IMR-90 (cell line): ENCODE data around the gene TSSK2. TPM values are rescaled to one million over a fixed set of nuclear protein-coding genes. Genes with fewer than 3 reads are reported as not detected.

ENCODE experiments used
- ATAC-seq: fragments of 200-7000 bp; cut with Tn5 transposase; 2 replicates; pipeline ENCODE4 v1.9.1; 2020; ENCODE audit warnings: low read depth, mild to moderate bottlenecking, moderate library complexity
- BruUV-seq: library from RNA; stranded (reverse); fragments of 400-500 nt; replicated peaks from 2 replicates; lab custom pipeline; 2021; lab: Mats Ljungman, UMichigan
- CTCF ChIA-PET: fragments of 300-600 bp; formaldehyde crosslinking; extraction: SDS; loops from one replicate; lab custom pipeline; 2021; ENCODE audit warnings: antibody characterized with exemption; lab: Yijun Ruan, JAX
- POLR2A ChIA-PET: fragments of 300-600 bp; sonication (Branson Sonifier 250); formaldehyde crosslinking; loops from one replicate; lab custom pipeline; 2022; ENCODE audit warnings: antibody characterized with exemption; ENCODE audit not compliant: unreplicated experiment; lab: Charles Lee
- DNase-seq: peaks from one replicate; pipeline ENCODE4 v3.0.0; 2013
- H2AFZ ChIP-seq: replicated peaks from 2 replicates; pipeline ENCODE3; 2013; ENCODE audit warnings: low read length, mild to moderate bottlenecking; ENCODE audit not compliant: poor library complexity
- H2AK5ac ChIP-seq: 2 replicates; pipeline ENCODE4 v1.6.1; 2013; ENCODE audit warnings: low read depth, low read length, inconsistent platforms
- H2AK9ac ChIP-seq: replicated peaks from 2 replicates; pipeline ENCODE3; 2013; ENCODE audit warnings: mild to moderate bottlenecking, low read depth, low read length, moderate library complexity; ENCODE audit not compliant: poor library complexity
- H2BK120ac ChIP-seq: 2 replicates; pipeline ENCODE4 v1.6.1; 2013; ENCODE audit warnings: low read depth, low read length, inconsistent platforms
- H2BK15ac ChIP-seq: 3 replicates; pipeline ENCODE4 v1.6.1; 2013; ENCODE audit warnings: low read depth, low read length, inconsistent platforms
- H2BK20ac ChIP-seq: 2 replicates; pipeline ENCODE4 v1.6.1; 2013; ENCODE audit warnings: low read depth, mild to moderate bottlenecking, inconsistent platforms, low read length, moderate library complexity
- H2BK5ac ChIP-seq: 2 replicates; pipeline ENCODE4 v1.6.1; 2013; ENCODE audit warnings: mild to moderate bottlenecking, low read depth, low read length, inconsistent platforms; ENCODE audit not compliant: poor library complexity, severe bottlenecking
- H3K14ac ChIP-seq: replicated peaks from 2 replicates; pipeline ENCODE4 v1.6.1; 2013; ENCODE audit warnings: low read depth, low read length, inconsistent platforms
- H3K18ac ChIP-seq: 2 replicates; pipeline ENCODE4 v1.6.1; 2013; ENCODE audit warnings: low read depth, low read length, control low read depth
- H3K23ac ChIP-seq: 2 replicates; pipeline ENCODE4 v1.6.1; 2013; ENCODE audit warnings: low read depth, low read length, inconsistent platforms
- H3K27ac ChIP-seq: 2 replicates; pipeline ENCODE4 v1.5.1; 2013; ENCODE audit warnings: mild to moderate bottlenecking, control low read depth, low read length; ENCODE audit not compliant: insufficient read depth
- H3K27me3 ChIP-seq: 2 replicates; pipeline ENCODE4 v1.6.1; 2013; ENCODE audit warnings: low read length; ENCODE audit not compliant: control insufficient read depth, insufficient read depth
- H3K36me3 ChIP-seq: 2 replicates; pipeline ENCODE4 v1.6.1; 2013; ENCODE audit warnings: low read length, mixed read lengths; ENCODE audit not compliant: control insufficient read depth, insufficient read depth
- H3K4ac ChIP-seq: 2 replicates; pipeline ENCODE4 v1.6.1; 2013; ENCODE audit warnings: low read depth, low read length, inconsistent platforms
- H3K4me1 ChIP-seq: 2 replicates; pipeline ENCODE4 v1.6.1; 2013; ENCODE audit warnings: low read length, mixed read lengths; ENCODE audit not compliant: control insufficient read depth, insufficient read depth
- H3K4me2 ChIP-seq: 2 replicates; pipeline ENCODE4 v1.6.1; 2013; ENCODE audit warnings: low read depth, mild to moderate bottlenecking, control low read depth, low read length, moderate library complexity
- H3K4me3 ChIP-seq: 2 replicates; pipeline ENCODE4 v1.5.1; 2013; ENCODE audit warnings: low read depth, mild to moderate bottlenecking, control low read depth, low read length, moderate library complexity; ENCODE audit not compliant: insufficient read depth
- H3K56ac ChIP-seq: 2 replicates; pipeline ENCODE4 v1.6.1; 2013; ENCODE audit warnings: low read length, inconsistent platforms; ENCODE audit not compliant: insufficient read depth; ENCODE audit errors: extremely low read depth
- H3K79me1 ChIP-seq, 2 experiments: 2 replicates each; pipeline ENCODE4 v1.6.1; 2013; ENCODE audit warnings: low read length in 2 of 2, inconsistent platforms in 1 of 2, low read depth in 1 of 2
- H3K9ac ChIP-seq: 2 replicates; pipeline ENCODE4 v1.6.1; 2013; ENCODE audit warnings: low read depth, low read length, control low read depth
- H3K9me1 ChIP-seq: 2 replicates; pipeline ENCODE4 v1.6.1; 2013; ENCODE audit warnings: low read length, inconsistent platforms; ENCODE audit not compliant: insufficient read depth
- H3K9me3 ChIP-seq: 2 replicates; pipeline ENCODE4 v1.6.1; 2013; ENCODE audit warnings: low read length; ENCODE audit not compliant: control insufficient read depth, insufficient read depth
- H4K20me1 ChIP-seq: 2 replicates; pipeline ENCODE4 v1.6.1; 2013; ENCODE audit warnings: low read length, inconsistent platforms; ENCODE audit not compliant: insufficient read depth
- H4K5ac ChIP-seq: 2 replicates; pipeline ENCODE4 v1.6.1; 2013; ENCODE audit warnings: mild to moderate bottlenecking, low read depth, low read length, control low read depth
- H4K8ac ChIP-seq, 2 experiments: 2 replicates each; pipeline ENCODE4 v1.6.1; 2013; ENCODE audit warnings: low read depth in 2 of 2, low read length in 2 of 2, control low read depth in 1 of 2, inconsistent platforms in 1 of 2
- H4K91ac ChIP-seq: 2 replicates; pipeline ENCODE4 v1.6.1; 2013; ENCODE audit warnings: low read depth, low read length, inconsistent platforms; ENCODE audit not compliant: insufficient read depth
- CHD1 ChIP-seq: IDR thresholded peaks from 2 replicates; pipeline ENCODE4 v1.6.1; 2012; ENCODE audit warnings: low read depth, low read length, improper control_type of control experiment
- MAFK ChIP-seq: IDR thresholded peaks from 2 replicates; pipeline ENCODE4 v1.6.1; 2012; ENCODE audit warnings: low read depth, low read length, improper control_type of control experiment
- MXI1 ChIP-seq: IDR thresholded peaks from 2 replicates; pipeline ENCODE4 v1.6.1; 2012; ENCODE audit warnings: low read depth, mild to moderate bottlenecking, low read length, moderate library complexity, borderline replicate concordance
- RAD21 ChIP-seq: IDR thresholded peaks from 2 replicates; pipeline ENCODE4 v1.6.1; 2012; ENCODE audit warnings: low read length, improper control_type of control experiment
- SMC3 ChIP-seq: fragments of 150-350 bp; IDR thresholded peaks from 2 replicates; pipeline ENCODE4 v1.6.1; 2016; ENCODE audit warnings: low read depth, mild to moderate bottlenecking, antibody characterized with exemption, low read length, moderate library complexity
- WGBS, 2 experiments: methylation state at CpG; one replicate each; pipeline versions ENCODE4 v1.1.5 to v1.1.7; 2013; ENCODE audit warnings: missing lambda C conversion rate in 2 of 2; ENCODE audit not compliant: insufficient read length in 1 of 2; ENCODE audit errors: extremely low coverage in 2 of 2; 5-methylcytosine and 5-hydroxymethylcytosine counted together
- dilution Hi-C: fragments of 300-500 bp; cut with HindIII; formaldehyde crosslinking; loops from one replicate; pipeline ENCODE4 v1.14.3; 2018; ENCODE audit warnings: low sequenced_read_pairs; ENCODE audit not compliant: unreplicated experiment
- in situ Hi-C: fragments of 300-500 bp; cut with MboI; formaldehyde crosslinking; loops from 3 replicates; pipeline ENCODE4 v1.14.3; 2019; ENCODE audit warnings: low sequenced_read_pairs, inconsistent platforms, mixed read lengths
- intact Hi-C: fragments of 100-400 bp; cut with micrococcal nuclease; formaldehyde crosslinking; loops from 2 replicates; pipeline ENCODE4 v1.10.0; 2022
- polyA plus RNA-seq, 3 experiments: library from polyadenylated mRNA; depleted of rRNA; stranded (reverse); fragments of >200 nt; gene quantifications; 2 replicates each; pipeline ENCODE4 v1.2.3, GENCODE V29; 2012; ENCODE audit warnings: low replicate concordance in 1 of 3
- total RNA-seq: library from RNA; depleted of rRNA; stranded (reverse); fragments of >200 nt; gene quantifications from 2 replicates; pipeline ENCODE4 v1.2.3, GENCODE V29; 2012

The TSSK2 gene
- total and polyA plus RNA-seq, 2 of the 4 experiments (the other 2 are of a cell fraction): not detected

DNA sequence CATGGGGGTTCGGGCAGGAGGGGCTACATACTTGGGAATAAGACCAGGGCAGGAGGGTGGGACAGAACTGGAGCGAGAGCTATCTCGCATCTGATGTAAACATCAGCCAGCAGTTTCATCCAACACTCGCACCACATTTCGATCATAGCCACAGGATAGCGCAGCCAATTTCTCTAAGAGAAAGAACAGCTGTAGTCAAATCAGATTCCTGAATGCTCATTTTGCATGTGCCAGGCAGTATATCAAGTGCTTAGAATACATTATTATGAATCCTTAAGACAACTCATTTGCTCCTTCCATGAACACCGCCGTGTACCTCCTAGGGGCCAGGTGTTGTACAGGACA, 23.4 kb upstream of the TSSK2 start:
- H3K9me3 ChIP-seq: no peaks in the 10 kb centered on the region
- peaks cover 29% of the 10 kb centered on the region for H3K9me1 ChIP-seq
- H3K4me2 ChIP-seq: no peak overlapping the region
- H3K36me3 ChIP-seq: no peaks in the 10 kb centered on the region
- no CpG with 5 or more reads among the region's 8 CpGs for WGBS, 2 experiments
- no peak overlapping the region for H3K4me3 ChIP-seq
- H3K9ac ChIP-seq: no peak overlapping the region
- H2BK5ac ChIP-seq: no peak overlapping the region
- H2BK20ac ChIP-seq: no peak overlapping the region
- no peak for TF ChIP-seq MAFK
- no peak for TF ChIP-seq RAD21
- TF ChIP-seq SMC3: no peak
- TF ChIP-seq MXI1: no peak
- TF ChIP-seq CHD1: no peak
- no peak overlapping the region for H2BK15ac ChIP-seq
- H3K79me1 ChIP-seq: peaks cover 18 to 82% of the 10 kb centered on the region in 2 experiments
- intact Hi-C loops: no loop called here
- no peak for ATAC-seq
- no peak overlapping the region for H3K56ac ChIP-seq
- dilution Hi-C loops: no loop called here
- H3K27me3 ChIP-seq: no peaks in the 10 kb centered on the region
- H2AFZ ChIP-seq: no peak overlapping the region
- no peak overlapping the region for H4K5ac ChIP-seq
- H4K20me1 ChIP-seq: peaks cover 87% of the 10 kb centered on the region
- ChIA-PET POLR2A (no interaction called here), CTCF (no interaction called here)
- no peak overlapping the region for H3K18ac ChIP-seq
- no peak overlapping the region for H3K4ac ChIP-seq
- no TSS peak for BruUV-seq
- DNase-seq: no peak
- H3K4me1 ChIP-seq: peaks cover 23% of the 10 kb centered on the region
- no peak overlapping the region for H3K14ac ChIP-seq
- H4K8ac ChIP-seq: no peak overlapping the region
- no peak overlapping the region for H2AK5ac ChIP-seq
- H2BK120ac ChIP-seq: no peak overlapping the region
- no peak overlapping the region for H2AK9ac ChIP-seq
- no peak overlapping the region for H3K27ac ChIP-seq
- in situ Hi-C loops: no loop called here
- no peak overlapping the region for H4K91ac ChIP-seq
- H3K23ac ChIP-seq: no peak overlapping the region
